ENCODE data around the gene CCDC57. TPM values are rescaled to one million over a fixed set of nuclear protein-coding genes. Genes with fewer than 3 reads are reported as not detected.

The CCDC57 gene
- total and polyA plus RNA-seq, 9 of the 15 experiments (the other 6 are each of a cell fraction or from before 2014, with no cell fraction given) = 0.83 to 36.2 (median 13.6) TPM

DNA sequence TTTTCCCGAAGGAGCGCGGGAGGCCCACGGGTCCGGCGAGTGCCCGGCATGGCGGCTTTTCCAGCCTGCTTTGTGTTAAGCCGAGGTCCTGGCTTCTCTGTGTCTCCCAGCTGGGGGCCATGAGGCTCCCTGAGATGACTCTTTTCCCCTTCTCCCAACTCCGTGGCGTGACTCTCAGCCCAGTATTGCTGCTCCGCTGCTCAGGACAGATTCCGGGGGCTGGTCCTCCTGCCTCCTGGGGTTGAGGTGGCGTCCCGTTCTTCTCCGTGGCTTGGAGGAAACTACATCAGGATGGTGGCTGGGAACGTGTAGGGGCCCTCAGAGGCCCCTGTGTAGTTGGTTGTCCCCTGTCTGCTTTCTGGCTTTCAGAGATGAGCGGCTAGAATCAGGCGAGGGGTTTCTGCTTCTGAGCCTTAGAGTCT lies 160.0 kb downstream of the CCDC57 start:
- DNase-seq (ENCODE audit: extremely low read depth in 1 of 4, low spot score in 3 of 4) = no peak
- Histone ChIP-seq H4K20me1 (replicated peaks; ENCODE audit: control insufficient read depth, insufficient read depth, low read length) (0 out of 2 replicates have a peak, but pooled peaks cover 11% of the 10 kb centered on the region), H3K4me2 (ENCODE audit: insufficient read depth, low read length) (peak overlapping the region; percentile 88), H3K79me2 (ENCODE audit: control insufficient read depth, insufficient read depth, low read length) (peaks cover 28% of the 10 kb centered on the region), H2AFZ (ENCODE audit: low read depth, low read length) (no peak overlapping the region), H3K4me3 (peak overlapping the region; percentile 98), H3K27me3 (ENCODE audit: control insufficient read depth in 2 of 2, insufficient read depth in 2 of 2, low read length in 2 of 2) (no peaks in the 10 kb centered on the region), H3K4me1 (replicated peaks in 1 of 2; ENCODE audit: control insufficient read depth in 2 of 2, insufficient read depth in 2 of 2, low read length in 2 of 2) (peaks cover 6 to 92% of the 10 kb centered on the region in 2 experiments; a peak in 3 of 5 replicates), H3K9me3 (replicated peaks; ENCODE audit: control insufficient read depth, insufficient read depth, low read depth, low read length) (no peaks in the 10 kb centered on the region), H3K36me3 (ENCODE audit: control insufficient read depth, insufficient read depth, low read length) (peaks cover 75% of the 10 kb centered on the region; the same call in 2 of the 3 replicates), H3K27ac (ENCODE audit: extremely low read depth, low read depth, low read length) (peak overlapping the region; percentile 68; the same call in 2 of the 3 replicates), H3K9ac (ENCODE audit: insufficient read depth in 1 of 2, low read depth in 2 of 2, low read length in 2 of 2) (peak overlapping the region; percentile 80 to 97), H3K9me1 (ENCODE audit: control insufficient read depth, insufficient read depth, low read length) (no peaks in the 10 kb centered on the region)
- intact Hi-C loops (cut with micrococcal nuclease) = no loop called here
- no peak for FAIRE-seq
- no peak for TF ChIP-seq DDX20 (tag; IDR thresholded peaks at IDR 0.05; ENCODE audit: low read depth)
- TF ChIP-seq ZSCAN29 (IDR thresholded peaks at IDR 0.05) = no peak
- TF ChIP-seq, protein P1, sequence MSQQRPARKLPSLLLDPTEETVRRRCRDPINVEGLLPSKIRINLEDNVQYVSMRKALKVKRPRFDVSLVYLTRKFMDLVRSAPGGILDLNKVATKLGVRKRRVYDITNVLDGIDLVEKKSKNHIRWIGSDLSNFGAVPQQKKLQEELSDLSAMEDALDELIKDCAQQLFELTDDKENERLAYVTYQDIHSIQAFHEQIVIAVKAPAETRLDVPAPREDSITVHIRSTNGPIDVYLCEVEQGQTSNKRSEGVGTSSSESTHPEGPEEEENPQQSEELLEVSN (IDR thresholded peaks at IDR 0.05; ENCODE audit: borderline replicate concordance in 1 of 2, extremely low read depth in 1 of 2, insufficient read depth in 1 of 2, insufficient read length in 1 of 2, low read depth in 1 of 2, low read length in 1 of 2, poor library complexity in 1 of 2, severe bottlenecking in 1 of 2) = peak in 1 of 2 experiments; percentile 4
- no TSS peak for BruUV-seq (replicated peaks)
- in situ Hi-C loops (cut with MboI) = no loop called here
- 4% methylated on average over 19 of the region's 19 CpGs for WGBS (ENCODE audit: insufficient coverage, low coverage, missing lambda C conversion rate)
- ATAC-seq = no peak
- ChIA-PET POLR2A (interaction anchor here (0.6 to 1.0 kb wide), 4 partner anchors 46 to 730 kb away, joined by 3 read pairs; no protein-coding TSS in a partner anchor), CTCF (ENCODE audit: low intra/inter-chr PET ratio) (no interaction called here)
